Lung (tissue), 12 donors: ENCODE data around the gene DCLRE1B. TPM values are rescaled to one million over a fixed set of nuclear protein-coding genes. Genes with fewer than 3 reads are reported as not detected.

ENCODE experiments used
- ATAC-seq: fragments of 200-7000 bp; cut with Tn5 transposase; one replicate; pipeline ENCODE4 v1.9.1; 2020; ENCODE audit warnings: moderate number of reproducible peaks; ENCODE audit not compliant: insufficient read depth, low FRiP score
- DNase-seq, 3 donors: peaks; one replicate each; pipeline ENCODE4 v3.0.0-alpha.2; 2013 to 2017
- H3K27ac ChIP-seq, 2 donors: one replicate each; pipeline ENCODE4 v1.5.1; 2013; ENCODE audit warnings: mild to moderate bottlenecking in 2 of 2, moderate library complexity in 2 of 2, control low read depth in 1 of 2, inconsistent platforms in 1 of 2, low read depth in 1 of 2, low read length in 1 of 2
- H3K27me3 ChIP-seq, 3 donors: one replicate each; pipeline ENCODE4 v1.5.1; 2013; ENCODE audit warnings: low read length in 2 of 3; ENCODE audit not compliant: control insufficient read depth in 3 of 3, insufficient read depth in 3 of 3
- H3K36me3 ChIP-seq, 4 donors: one replicate each; pipeline ENCODE4 v1.5.1; 2013; ENCODE audit warnings: low read length in 4 of 4, mild to moderate bottlenecking in 1 of 4, moderate library complexity in 1 of 4; ENCODE audit not compliant: control insufficient read depth in 4 of 4, insufficient read depth in 4 of 4
- H3K4me1 ChIP-seq, 5 donors: one replicate each; pipeline ENCODE4 v1.5.1; 2013; ENCODE audit warnings: low read length in 5 of 5, mild to moderate bottlenecking in 2 of 5, moderate library complexity in 1 of 5; ENCODE audit not compliant: control insufficient read depth in 5 of 5, insufficient read depth in 5 of 5
- H3K4me3 ChIP-seq: one replicate; pipeline ENCODE4 v1.5.1; 2013; ENCODE audit warnings: mild to moderate bottlenecking, control low read depth, moderate library complexity
- H3K9ac ChIP-seq, 2 donors: one replicate each; pipeline ENCODE4 v1.5.1; 2013; ENCODE audit warnings: low read length in 2 of 2, control low read depth in 1 of 2; ENCODE audit not compliant: insufficient read depth in 1 of 2
- H3K9me3 ChIP-seq, 4 donors: one replicate each; pipeline ENCODE4 v1.5.1; 2013; ENCODE audit warnings: low read length in 3 of 4, mild to moderate bottlenecking in 1 of 4, moderate library complexity in 1 of 4; ENCODE audit not compliant: control insufficient read depth in 4 of 4, insufficient read depth in 3 of 4
- WGBS, 2 donors: extraction: QIAGEN DNeasy Blood & Tissue Kit; methylation state at CpG; one replicate each; pipeline ENCODE4 v1.1.7; 2013; 5-methylcytosine and 5-hydroxymethylcytosine counted together
- polyA plus RNA-seq, 2 donors: library from polyadenylated mRNA; stranded (reverse); fragments of 200-250 nt; gene quantifications; one replicate each; pipeline ENCODE4 v1.2.1, GENCODE V29; 2013
- total RNA-seq, 2 donors: library from RNA; depleted of rRNA in 1 of 2; stranded (reverse); fragments of >200 nt in 1 of 2; gene quantifications; one replicate each; pipeline ENCODE4 v1.2.1, GENCODE V29; 2014 to 2021
- TF ChIP-seq, protein P1 (sequence below): IDR thresholded peaks from 2 replicates; pipeline ENCODE4 v1.5.1; 2012; ENCODE audit warnings: mild to moderate bottlenecking; ENCODE audit errors: control extremely low read depth, extremely low read depth
- donor health status: control.
- donor health status: control.
- donor health status: Bipolar disorder and iron deficiency.
- donor health status: healthy.
- donor health status: DM: yes; HTN: yes; CAD: no.

DCLRE1B gene
- total and polyA plus RNA-seq, 4 donors = 2.6 to 7.8 (median 5.2) TPM

DNA sequence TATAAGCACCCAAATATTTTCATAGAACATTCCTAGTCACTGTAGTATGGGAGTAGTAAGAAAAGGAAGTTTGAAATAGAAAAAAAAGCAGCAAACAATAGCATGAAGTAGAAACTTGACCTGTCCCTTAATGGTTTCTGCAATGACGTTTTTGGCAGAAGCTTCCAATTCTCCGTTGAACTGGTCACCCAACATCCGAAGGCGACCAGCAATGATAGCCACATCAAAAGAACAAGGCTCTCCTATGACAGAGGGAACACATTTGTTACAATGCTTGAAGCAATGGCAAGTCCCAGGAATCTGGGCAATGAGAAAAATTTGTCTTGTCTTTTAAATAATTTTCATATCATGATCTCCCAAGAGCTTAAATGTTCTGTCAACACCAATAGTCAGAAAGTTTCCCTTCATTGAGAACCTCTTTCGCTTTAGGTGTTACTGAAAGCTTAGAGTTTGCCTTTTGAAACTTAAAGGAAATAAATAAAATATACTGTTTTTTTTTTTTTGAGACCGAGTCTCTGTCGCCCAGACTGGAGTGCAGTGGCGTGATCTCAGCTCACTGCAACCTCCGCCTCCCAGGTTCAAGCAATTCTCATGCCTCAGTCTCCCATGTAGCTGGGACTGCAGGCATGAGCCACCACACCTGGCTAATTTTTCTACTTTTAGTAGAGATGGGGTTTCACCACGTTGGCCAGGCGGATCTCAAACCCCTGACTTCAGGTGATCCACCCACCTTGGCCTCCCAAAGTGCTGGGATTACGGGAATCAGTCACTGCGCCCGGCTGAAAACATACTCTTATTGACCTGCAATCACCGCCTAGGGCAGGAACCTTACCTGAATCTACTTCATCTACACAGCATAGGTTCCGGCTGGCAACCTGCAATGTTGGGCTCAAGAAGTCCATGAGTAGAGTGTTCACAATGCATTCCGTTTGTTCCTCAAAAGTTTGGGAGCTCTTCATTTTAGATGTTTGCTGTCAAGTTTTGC is 18.4 kb upstream of the DCLRE1B start:
- H3K4me3 ChIP-seq = no peak overlapping the region
- no peaks in the 10 kb centered on the region for H3K4me1 ChIP-seq
- no peaks in the 10 kb centered on the region for H3K36me3 ChIP-seq
- H3K9ac ChIP-seq = no peak overlapping the region
- no peaks in the 10 kb centered on the region for H3K27me3 ChIP-seq
- ATAC-seq (no peak), DNase-seq (no peak)
- TF ChIP-seq, protein P1, sequence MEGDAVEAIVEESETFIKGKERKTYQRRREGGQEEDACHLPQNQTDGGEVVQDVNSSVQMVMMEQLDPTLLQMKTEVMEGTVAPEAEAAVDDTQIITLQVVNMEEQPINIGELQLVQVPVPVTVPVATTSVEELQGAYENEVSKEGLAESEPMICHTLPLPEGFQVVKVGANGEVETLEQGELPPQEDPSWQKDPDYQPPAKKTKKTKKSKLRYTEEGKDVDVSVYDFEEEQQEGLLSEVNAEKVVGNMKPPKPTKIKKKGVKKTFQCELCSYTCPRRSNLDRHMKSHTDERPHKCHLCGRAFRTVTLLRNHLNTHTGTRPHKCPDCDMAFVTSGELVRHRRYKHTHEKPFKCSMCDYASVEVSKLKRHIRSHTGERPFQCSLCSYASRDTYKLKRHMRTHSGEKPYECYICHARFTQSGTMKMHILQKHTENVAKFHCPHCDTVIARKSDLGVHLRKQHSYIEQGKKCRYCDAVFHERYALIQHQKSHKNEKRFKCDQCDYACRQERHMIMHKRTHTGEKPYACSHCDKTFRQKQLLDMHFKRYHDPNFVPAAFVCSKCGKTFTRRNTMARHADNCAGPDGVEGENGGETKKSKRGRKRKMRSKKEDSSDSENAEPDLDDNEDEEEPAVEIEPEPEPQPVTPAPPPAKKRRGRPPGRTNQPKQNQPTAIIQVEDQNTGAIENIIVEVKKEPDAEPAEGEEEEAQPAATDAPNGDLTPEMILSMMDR = no peak
- no peaks in the 10 kb centered on the region for H3K9me3 ChIP-seq
- H3K27ac ChIP-seq = peak overlapping the region in 1 of 2 donors; percentile 63
- 70 to 71% methylated on average over 17 of the region's 17 CpGs for WGBS, 2 donors

DNA sequence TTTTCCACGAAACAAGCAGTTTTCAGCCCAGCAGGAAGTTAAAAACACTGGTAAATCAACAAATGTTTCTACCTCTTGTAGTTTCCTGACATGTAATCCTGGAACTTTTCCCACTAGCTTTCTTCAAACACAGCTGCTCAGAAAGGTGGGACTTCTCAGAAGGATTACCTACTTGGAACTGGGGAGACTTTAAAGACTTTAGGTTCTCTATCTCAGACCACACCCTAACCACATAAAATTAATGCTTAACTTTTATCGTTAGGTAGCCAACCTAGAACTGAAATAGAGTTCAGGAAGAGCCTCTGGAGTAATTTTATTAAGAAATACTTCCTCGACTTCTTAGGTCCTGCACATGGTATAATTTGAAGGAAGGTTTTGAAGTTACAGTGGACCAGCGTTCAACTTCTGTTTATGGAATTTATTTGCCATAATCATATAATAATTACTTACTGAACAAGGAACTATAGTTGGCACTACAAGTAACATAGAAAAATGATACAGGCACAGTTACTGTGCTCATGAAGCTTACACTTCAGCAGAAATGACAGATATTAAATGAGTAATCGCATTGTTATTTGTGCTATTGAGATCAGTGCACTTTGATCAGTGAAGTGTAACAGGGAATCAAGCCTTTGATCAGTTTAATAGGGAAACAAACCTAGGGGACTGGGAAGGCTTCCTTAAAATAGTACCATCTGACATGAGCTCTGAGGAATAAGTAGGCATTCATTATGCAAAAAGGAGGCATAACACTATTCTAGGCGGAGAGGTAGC is 17.5 kb upstream of the DCLRE1B start, which contains the start of gene BCL2L15:
Gene BCL2L15 (minus strand): TSS at position 180 of the 774 bp plus-strand sequence. CDS start 206 bp downstream, outside the sequence.
- peak; percentile 53 for ATAC-seq
- DNase-seq = peak in 1 of 3 donors; percentile 22
- H3K9me3 ChIP-seq = no peaks in the 10 kb centered on the region
- no peak within 1 kb of the TSS for H3K9ac ChIP-seq
- no peak within 1 kb of the TSS for H3K4me3 ChIP-seq
- no peaks in the 10 kb centered on the region for H3K4me1 ChIP-seq
- H3K36me3 ChIP-seq = no peaks in the 10 kb centered on the region
- H3K27ac ChIP-seq = peak within 1 kb of the TSS in 1 of 2 donors; percentile 63
- no peaks in the 10 kb centered on the region for H3K27me3 ChIP-seq
- TF ChIP-seq, protein P1 = no peak
- 46 to 62% methylated on average over 6 of the region's 6 CpGs for WGBS, 2 donors

- H3K4me1 ChIP-seq = no peaks in the 10 kb centered on the region
- H3K9ac ChIP-seq = no peak overlapping the region
- WGBS, 2 donors = 66 to 75% methylated on average over 2 of the region's 2 CpGs
- no peak overlapping the region for H3K4me3 ChIP-seq
- DNase-seq (no peak), ATAC-seq (no peak)
- no peaks in the 10 kb centered on the region for H3K27me3 ChIP-seq
- no peaks in the 10 kb centered on the region for H3K9me3 ChIP-seq
- TF ChIP-seq, protein P1 = no peak
- no peak overlapping the region for H3K27ac ChIP-seq
- H3K36me3 ChIP-seq = peaks cover under 1 to 8% (median 4%) of the 10 kb centered on the region in 4 donors
Observed at GRCh38 chr1:113890816-113891215, 14.3 kb upstream of the DCLRE1B start.
